GM23338 (cell line): ENCODE results near the gene HEYL. TPM values are rescaled to one million over a fixed set of nuclear protein-coding genes. Genes with fewer than 3 reads are reported as not detected.

ENCODE experiments used
- polyA plus RNA-seq: library from polyadenylated mRNA; unstranded; fragments of >200 nt; fragmentation: Nextera tagmentation; extraction: Ambion mirVana; gene quantifications from 2 replicates; pipeline ENCODE4 v1.2.1, GENCODE V29; 2016
- total RNA-seq: library from RNA; depleted of rRNA; stranded (reverse); fragments of >200 nt; shearing (Covaris generic); gene quantifications from 2 replicates; pipeline ENCODE4 v1.2.3, GENCODE V29; 2014; rRNA removed

HEYL gene
- total and polyA plus RNA-seq, 2 experiments from 2014 or later, result 1.6 to 4.5 TPM

Other genes with a start within 250 kb of the HEYL start
- 0.63 and 1.3 TPM in 2 replicates for gene BMP8A, start 148.0 kb downstream of the HEYL start, total RNA-seq
- gene BMP8A, start 148.0 kb downstream of the HEYL start, polyA plus RNA-seq, result 0.34 TPM in 1 of 2 replicates, not detected in the other
- gene PABPC4, start 62.9 kb downstream of the HEYL start, total RNA-seq, result 193 and 199 TPM in 2 replicates
- gene PABPC4, start 62.9 kb downstream of the HEYL start, polyA plus RNA-seq, result 280 and 328 TPM in 2 replicates
- not detected in 2 replicates for gene NT5C1A, start 32.5 kb upstream of the HEYL start, total RNA-seq
- gene NT5C1A, start 32.5 kb upstream of the HEYL start, polyA plus RNA-seq, result not detected in 2 replicates
- 1.1 and 1.2 TPM in 2 replicates for gene HPCAL4, start 51.8 kb upstream of the HEYL start, total RNA-seq
- gene HPCAL4, start 51.8 kb upstream of the HEYL start, polyA plus RNA-seq, result 0.08 and 0.12 TPM in 2 replicates
- 24.3 and 27.8 TPM in 2 replicates for gene PPIE, start 99.2 kb upstream of the HEYL start, total RNA-seq
- 50.3 and 51.9 TPM in 2 replicates for gene PPIE, start 99.2 kb upstream of the HEYL start, polyA plus RNA-seq
- 2.8 and 4.0 TPM in 2 replicates for gene OXCT2, start 131.7 kb upstream of the HEYL start, total RNA-seq
- 1.1 and 1.4 TPM in 2 replicates for gene OXCT2, start 131.7 kb upstream of the HEYL start, polyA plus RNA-seq
- gene BMP8B, start 149.2 kb upstream of the HEYL start, total RNA-seq, result 0.43 and 0.90 TPM in 2 replicates
- gene BMP8B, start 149.2 kb upstream of the HEYL start, polyA plus RNA-seq, result 0.16 and 0.17 TPM in 2 replicates
- gene TRIT1, start 243.9 kb upstream of the HEYL start, total RNA-seq, result 31.0 and 31.8 TPM in 2 replicates
- 19.4 and 24.3 TPM in 2 replicates for gene TRIT1, start 243.9 kb upstream of the HEYL start, polyA plus RNA-seq